GM18520 (cell line): ENCODE measurements around the gene FAM221B.

Experiments
- ATAC-seq: cut with Tn5 transposase; IDR thresholded peaks from one replicate; pipeline ENCODE4 v1.9.1; 2021; ENCODE audit not compliant: unreplicated experiment

The FAM221B gene, protein sequence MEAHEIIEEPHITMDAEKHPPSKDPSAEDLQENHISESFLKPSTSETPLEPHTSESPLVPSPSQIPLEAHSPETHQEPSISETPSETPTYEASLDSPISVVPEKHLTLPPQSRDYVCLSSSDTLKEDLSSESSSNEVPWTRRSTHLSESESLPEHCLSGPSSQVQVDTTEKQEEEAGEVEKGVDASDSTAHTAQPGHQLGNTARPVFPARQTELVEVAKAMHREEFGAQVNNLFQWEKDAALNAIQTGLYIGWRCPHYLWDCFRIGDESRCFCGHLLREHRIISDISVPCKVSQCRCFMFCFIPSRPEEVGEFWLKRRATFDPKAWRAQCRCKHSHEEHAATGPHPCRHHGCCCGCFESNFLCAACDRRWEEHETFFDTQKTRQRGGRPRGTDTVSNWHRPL

DNA sequence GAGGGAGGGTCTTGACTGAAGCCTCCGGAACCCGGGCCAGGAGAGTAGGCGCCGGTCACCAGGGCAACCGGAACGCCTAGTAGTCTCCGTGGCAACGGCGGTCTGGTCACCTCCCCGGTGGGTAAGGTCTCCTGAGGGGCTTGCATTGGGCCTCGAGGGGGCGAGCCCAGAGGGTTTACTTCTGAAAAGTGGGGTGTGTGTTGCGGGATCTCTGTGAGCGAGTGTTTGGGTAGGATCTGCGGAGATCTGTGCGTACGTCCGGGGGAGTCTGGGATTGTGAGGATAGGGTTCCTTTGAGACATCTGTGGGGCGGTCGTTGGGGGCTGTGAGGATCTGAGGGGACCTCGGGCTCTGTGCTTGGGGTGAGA is at the start of gene FAM221B:
Gene FAM221B, minus strand, starts transcription at position 17 of the 368 bp plus-strand sequence. CDS start 2,571 bp downstream, outside the sequence.
- no peak for ATAC-seq

GRCh38 chr9:35872505-35872904 is 44.0 kb upstream of the FAM221B start:
- ATAC-seq = no peak

- no peak for ATAC-seq
These were observed 43.0 kb upstream of the FAM221B start for GRCh38 chr9:35871545-35871944.

DNA sequence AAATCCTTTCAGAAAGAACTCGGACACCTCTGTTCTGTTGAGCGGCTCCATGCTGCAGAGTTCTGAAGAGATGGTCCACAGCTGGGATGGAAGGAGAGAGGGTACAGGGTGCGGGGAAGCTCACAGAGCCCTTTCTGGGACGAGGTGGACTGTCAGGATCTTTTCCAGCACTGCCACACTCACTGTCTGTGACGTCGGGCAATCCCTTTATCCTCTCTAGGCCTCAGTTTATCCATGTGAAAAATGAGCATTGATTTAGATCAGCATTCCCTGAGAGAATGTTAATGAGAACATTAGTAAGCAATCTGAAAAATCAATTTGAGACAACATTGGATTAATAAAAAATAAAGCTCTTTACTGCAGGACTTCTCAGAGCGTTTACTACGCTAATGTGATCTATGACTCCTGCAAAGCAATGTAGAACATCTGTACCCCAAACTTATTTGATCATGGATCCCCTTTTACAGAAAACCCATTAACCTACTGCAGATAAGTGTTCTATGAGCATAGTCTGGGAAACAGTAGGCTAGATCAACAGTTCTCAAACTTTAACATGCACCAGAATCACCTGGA is 41.9 kb upstream of the FAM221B start, which contains the start of gene OR13J1:
Gene OR13J1, minus strand, starts transcription at position 51 of the 573 bp plus-strand sequence. Its CDS starts 0 bp downstream, at position 51.
- ATAC-seq = no peak

DNA sequence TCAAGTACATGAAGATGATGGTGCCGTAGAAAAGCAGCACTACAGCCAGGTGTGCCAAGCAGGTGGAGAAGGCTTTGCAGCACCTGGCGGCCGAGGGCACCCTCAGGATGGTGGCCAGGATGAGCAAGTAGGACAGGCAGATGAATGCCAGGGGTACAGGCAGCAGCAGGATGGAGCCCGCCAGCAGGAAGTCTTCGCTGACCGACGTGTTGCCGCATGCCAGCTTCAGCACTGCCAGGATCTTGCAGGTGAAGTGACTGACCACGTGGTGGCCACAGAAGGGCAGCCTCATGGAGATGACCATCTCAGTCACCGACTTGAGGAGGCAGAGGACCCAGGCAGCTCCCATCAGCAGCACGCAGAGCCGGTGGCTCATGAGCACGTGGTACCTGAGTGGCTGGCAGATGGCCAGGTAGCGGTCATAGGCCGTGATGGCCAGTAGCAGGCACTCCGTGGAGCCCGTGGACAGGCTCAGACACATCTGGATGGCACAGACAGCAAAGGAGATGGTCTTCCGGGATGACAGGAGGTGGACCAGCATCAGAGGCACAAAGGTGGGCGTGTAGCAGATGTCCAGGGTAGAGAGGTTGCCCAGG is 41.2 kb upstream of the FAM221B start:
- no peak for ATAC-seq

DNA sequence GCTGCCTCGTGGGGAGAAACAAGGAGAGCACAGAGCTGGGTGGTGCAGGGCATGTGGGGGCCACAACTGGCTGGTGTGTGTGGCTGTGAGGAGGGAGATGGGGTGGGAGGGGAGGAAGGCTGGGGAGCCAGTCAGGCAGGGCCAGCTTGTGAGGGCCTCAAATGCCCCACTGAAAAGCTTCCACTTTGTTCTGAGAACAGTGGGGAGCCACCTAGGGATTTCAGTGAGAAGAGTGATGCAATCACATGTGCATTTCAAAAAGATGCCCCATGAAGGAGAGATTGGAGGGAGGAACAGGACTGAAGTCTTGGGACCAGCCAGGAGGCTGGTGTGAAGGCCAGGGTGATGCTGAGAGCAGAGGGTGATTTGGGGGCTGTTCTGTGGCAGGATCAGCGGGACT is 40.4 kb upstream of the FAM221B start:
- no peak for ATAC-seq

GRCh38 chr9:35867538-35867937 is 39.0 kb upstream of the FAM221B start:
- no peak for ATAC-seq

DNA sequence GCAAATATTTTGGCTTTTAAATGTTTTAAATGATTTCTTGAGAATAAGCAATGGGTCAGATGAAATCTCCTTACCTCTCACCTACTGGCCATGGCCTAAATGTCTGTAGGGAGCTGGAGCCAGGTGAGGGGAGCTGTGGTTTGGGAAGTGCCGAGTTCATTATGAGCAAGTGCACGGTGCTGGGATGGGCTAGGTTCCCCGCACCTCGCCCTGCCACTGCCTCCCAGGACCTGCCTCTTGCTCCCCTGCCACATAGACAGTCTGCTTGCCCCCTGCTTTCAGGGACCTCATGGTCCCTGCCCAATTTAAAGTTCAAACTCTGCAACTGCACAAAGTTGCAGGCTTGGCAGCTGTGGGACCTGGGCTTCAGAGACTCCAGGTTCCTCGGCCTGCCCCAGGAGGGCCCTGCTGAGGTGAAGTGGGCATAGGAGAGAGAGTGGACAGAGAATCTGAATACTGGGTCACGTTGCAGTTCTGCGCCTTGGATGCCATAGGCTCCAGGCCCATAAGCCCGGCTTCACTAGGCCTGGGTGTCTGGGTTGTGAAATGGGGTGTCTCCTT is 36.2 kb upstream of the FAM221B start:
- ATAC-seq = no peak

DNA sequence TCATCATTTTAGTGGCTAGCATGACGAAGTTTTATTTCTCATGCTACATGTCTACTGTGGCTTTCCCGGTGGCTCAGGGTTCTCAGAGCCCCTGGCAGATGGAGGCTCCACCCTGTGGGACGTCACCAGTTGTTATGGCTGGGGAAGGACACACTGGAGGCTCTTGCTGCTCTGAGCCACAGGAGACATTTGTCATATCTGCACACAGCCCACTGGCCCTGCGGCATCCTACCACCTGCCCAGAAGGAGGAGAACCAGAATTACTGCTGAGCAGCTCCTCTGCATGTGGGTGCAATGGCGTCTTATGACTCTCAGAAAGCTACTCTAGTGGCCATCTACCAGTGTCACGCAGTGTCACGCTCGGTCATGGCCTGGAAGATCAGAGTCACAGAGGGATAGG is 35.1 kb upstream of the FAM221B start:
- ATAC-seq = no peak

GRCh38 chr9:35862328-35862727 is 33.8 kb upstream of the FAM221B start:
- ATAC-seq = no peak

DNA sequence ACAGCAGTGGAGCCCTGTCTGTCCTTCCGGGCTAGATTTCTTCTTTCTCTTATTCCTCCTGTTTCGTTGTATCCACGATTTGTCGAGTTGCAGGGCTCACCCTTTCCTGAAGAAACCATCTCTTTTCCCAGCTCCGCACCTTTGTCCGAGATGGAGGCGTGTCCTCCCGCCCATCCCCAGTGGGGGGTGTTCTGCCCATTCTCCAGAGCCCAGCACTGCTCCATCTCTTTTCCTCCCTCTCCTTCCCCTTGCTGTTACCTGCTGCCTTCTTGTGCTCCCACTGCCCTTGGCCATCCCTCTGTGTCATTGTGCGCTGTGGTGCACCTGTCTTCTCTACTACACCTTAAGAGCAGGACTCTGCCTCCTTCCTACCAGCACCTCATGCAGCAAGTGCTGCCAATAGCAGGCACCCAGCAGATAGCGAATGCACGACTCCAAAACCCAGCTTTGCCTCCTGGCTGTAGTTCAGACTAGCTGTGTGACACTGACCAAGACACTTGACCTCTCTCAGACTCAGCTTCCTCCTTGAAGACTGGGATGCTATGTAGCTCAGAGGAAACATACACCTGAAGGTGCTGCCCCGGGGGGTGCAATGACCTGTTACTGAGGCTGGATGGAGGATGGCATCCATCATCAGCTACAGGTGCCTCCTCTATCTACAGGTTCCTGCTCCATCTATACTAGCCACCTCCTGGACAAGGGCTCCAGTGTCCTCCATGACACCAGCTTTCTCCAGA is 32.8 kb upstream of the FAM221B start:
- ATAC-seq = no peak

DNA sequence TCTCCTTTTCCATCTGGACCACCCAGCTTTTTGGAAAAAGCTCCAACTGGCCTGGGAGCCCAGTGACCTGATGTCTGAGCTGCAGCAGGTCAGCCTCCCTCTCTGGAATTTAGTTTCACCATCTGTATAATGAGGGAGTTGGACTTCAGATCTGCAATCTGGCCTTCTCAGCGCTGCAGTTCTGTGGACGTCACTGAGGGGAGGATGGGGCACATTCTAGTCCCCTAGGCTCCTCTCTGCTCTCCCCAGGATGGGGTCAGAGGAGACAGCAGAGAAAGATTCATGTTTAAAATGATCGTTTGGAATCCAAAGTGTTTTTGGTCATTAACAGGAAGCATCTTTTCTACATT is 31.4 kb upstream of the FAM221B start:
- no peak for ATAC-seq

DNA sequence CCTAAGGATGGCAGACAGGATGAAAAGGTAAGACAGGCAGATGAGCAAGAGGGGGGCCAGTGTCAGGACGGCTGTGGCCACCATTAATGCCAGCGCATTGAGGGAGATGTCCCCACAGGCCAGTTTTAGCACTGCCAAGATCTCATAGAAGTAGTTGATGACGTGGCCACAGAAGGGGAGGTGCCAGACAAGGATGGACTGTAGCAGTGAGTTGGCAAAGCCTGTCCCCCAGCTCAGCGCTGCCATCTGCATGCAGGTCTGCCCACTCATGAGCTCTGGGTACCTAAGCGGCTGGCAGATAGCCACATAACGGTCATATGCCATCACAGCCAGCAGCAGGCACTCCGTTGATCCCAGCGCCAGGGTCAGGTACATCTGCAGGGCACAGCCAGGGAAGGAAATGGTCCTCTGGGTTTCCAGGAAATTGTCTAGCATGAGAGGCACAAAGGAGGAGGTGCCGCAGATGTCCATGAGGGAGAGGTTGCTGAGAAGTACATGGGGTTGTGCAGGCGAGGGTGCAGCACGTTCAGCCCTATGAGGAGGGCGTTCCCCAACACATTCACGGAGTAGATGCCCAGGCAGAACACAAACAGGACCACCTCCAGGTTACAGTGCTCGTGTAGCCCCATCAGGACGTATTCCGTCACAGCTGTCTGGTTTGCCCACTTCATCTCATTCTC is 30.9 kb upstream of the FAM221B start:
- no peak for ATAC-seq

DNA sequence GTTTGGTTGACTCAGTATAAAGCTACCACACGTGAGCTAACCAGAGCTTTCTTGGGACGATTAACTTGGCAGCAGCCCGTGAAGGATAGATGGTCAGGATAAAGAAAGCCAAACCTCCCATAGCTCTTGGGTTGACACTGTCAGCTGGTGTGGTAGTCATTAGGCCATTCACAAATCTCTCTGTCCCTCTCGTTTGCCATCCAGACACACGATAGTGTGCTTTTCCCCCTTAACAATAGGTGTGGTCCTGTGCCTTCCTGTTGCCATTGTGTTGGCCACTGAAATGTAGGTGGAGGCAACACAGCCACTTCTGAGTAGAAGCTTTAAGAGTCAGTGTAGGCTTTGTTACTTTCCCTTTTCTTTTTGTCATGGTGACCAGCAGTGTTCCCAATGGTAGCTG is 29.9 kb upstream of the FAM221B start:
- no peak for ATAC-seq

DNA sequence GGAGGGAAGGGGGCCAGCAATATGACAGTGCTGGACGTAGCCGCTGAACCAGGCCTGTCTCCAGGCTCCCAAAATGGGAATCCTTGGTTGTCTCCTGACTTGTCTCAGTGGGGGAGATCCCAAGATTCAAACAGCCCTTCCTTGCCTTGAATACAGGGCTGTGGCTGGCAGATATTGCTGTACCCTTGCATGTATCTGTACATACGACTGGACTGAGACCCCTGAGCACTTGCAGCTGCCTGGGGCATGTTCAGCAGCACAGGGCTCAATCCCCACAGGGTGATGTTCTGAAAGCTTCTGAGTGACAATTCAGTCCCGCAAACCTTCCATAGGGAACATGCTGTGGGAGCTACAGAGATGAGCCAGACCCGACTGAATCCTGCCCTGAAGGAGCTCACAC is 28.4 kb upstream of the FAM221B start:
- no peak for ATAC-seq

- ATAC-seq = no peak
These were observed 27.7 kb upstream of the FAM221B start for GRCh38 chr9:35856206-35856605.

- no peak for ATAC-seq
These were observed 25.7 kb upstream of the FAM221B start for GRCh38 chr9:35854091-35854762.

DNA sequence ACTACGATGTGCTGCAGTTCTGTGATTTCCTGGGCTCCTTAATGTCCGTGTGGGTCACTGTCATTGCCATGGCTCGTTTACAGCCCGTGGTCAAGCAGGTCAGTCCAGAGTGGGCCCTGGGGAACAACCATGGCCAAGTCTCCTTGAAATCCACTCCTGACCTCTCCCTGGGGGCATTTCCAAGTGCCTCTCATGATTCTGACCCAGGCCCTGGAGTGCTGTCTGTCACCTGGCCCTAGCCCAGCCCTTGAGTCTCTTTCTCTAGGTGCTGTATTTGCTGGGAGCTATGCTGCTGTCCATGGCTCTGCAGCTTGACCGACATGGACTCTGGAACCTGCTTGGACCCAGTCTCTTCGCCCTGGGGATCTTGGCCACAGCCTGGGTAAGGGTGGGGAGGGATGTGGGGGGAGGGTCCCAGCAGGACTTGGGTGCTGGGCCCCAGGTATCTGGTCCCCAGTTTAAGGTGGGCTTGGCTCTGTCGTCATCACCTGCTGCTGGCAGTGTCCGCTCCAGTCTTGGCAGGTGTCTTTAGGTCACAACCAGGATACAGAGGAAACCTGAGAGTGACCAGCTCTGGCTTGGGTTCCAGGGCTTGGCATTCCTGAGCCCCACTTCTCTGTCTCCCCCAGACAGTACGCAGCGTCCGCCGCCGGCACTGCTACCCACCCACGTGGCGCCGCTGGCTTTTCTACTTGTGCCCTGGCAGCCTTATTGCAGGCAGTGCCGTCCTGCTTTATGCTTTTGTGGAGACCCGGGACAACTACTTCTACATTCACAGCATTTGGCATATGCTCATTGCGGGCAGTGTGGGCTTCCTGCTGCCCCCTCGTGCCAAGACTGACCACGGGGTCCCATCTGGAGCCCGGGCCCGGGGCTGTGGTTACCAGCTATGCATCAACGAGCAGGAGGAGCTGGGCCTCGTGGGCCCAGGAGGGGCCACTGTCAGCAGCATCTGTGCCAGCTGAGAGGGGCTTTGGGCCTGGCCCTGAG is 24.6 kb upstream of the FAM221B start:
- ATAC-seq = no peak

GRCh38 chr9:35852267-35852815 is 23.8 kb upstream of the FAM221B start:
- no peak for ATAC-seq
